Measurements from ENCODE around the gene CCDC120. TPM values are rescaled to one million over a fixed set of nuclear protein-coding genes. Genes with fewer than 3 reads are reported as not detected.
A peak's percentile ranks its signal among the peaks of the same experiment; 100 is the strongest.

CCDC120 gene
- total and polyA plus RNA-seq, 2 experiments from 2014 or later, result 0.22 to 0.94 TPM

DNA sequence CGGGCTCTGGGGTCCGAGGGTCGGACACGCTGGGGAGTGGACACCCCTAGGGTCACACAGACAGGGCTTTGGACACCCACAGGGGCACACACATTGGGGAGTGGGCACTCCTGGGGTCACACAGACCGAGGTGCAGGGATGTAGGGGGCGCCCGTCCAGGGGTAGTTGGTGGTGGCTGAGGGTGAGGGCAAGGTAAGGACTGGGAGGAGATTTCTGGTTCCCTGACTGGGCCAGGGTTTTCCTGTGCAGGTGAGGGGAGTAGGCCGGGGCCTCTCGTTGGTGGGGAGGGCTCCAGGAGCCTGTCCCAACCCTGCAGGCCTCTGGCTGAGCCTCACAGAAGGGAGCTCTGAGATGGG, 42.8 kb downstream of the CCDC120 start:
- Histone ChIP-seq H3K9ac (peak overlapping the region; percentile 57), H3K4me1 (ENCODE audit: insufficient read depth) (no peaks in the 10 kb centered on the region), H4K20me1 (ENCODE audit: insufficient read depth) (no peaks in the 10 kb centered on the region), H3K79me2 (ENCODE audit: insufficient read depth) (no peaks in the 10 kb centered on the region), H3K9me3 (ENCODE audit: low read depth) (no peaks in the 10 kb centered on the region), H2AFZ (0 out of 2 replicates have a peak overlapping the region, but pooled peaks have one; percentile 58), H3F3A (ENCODE audit: insufficient read depth) (no peaks in the 10 kb centered on the region), H3K36me3 (ENCODE audit: low read depth) (no peaks in the 10 kb centered on the region), H3K27me3 (replicated peaks; ENCODE audit: insufficient read depth) (no peaks in the 10 kb centered on the region), H3K4me2 (ENCODE audit: unreplicated experiment) (no peak overlapping the region), H3K4me3 (peak overlapping the region; percentile 82), H3K27ac (no peak overlapping the region), H3K9me2 (ENCODE audit: insufficient read depth) (no peaks in the 10 kb centered on the region)
- in situ Hi-C loops (cut with MboI), result no loop called here
- WGBS, 2 experiments (ENCODE audit: low coverage in 1 of 2, low lambda C conversion rate in 2 of 2, missing lambda C conversion rate in 2 of 2), result 3 to 13% methylated on average over 7 to 9 of the region's 9 CpGs
- TF ChIP-seq EZH2 (IDR thresholded peaks at IDR 0.05; ENCODE audit: insufficient read depth, poor library complexity, severe bottlenecking), result no peak
- TF ChIP-seq EZH2phosphoT487 (IDR thresholded peaks at IDR 0.05; ENCODE audit: insufficient read depth, low read depth), result no peak
- no peak for DNase-seq

DNA sequence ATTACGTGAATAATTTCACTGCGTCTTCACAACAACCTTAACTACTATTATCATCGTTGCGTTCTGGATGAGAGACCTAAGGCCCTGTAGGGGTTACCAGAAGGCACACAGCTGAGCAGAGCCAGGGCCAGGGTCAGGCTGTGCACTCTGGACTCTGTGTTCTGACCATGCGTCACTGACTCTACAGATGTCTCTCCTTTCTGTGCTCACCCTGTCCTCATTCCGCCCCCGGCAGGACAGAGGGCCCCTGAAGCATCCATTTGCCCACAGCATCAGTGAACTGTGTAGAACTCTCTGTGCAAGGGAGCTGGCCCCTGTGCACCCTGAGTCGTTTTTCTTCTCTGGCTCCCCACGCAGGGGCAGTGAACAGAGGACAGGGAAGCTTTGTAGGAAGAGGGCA, 43.4 kb downstream of the CCDC120 start:
- no peak overlapping the region for H3K4me3 ChIP-seq
- H3K79me2 ChIP-seq (ENCODE audit: insufficient read depth), result no peaks in the 10 kb centered on the region
- no peak overlapping the region for H3K9ac ChIP-seq
- TF ChIP-seq EZH2phosphoT487 (IDR thresholded peaks at IDR 0.05; ENCODE audit: insufficient read depth, low read depth) (no peak), EZH2 (IDR thresholded peaks at IDR 0.05; ENCODE audit: insufficient read depth, poor library complexity, severe bottlenecking) (no peak)
- H3K4me1 ChIP-seq (ENCODE audit: insufficient read depth), result no peaks in the 10 kb centered on the region
- H3K9me2 ChIP-seq (ENCODE audit: insufficient read depth), result no peaks in the 10 kb centered on the region
- H3K4me2 ChIP-seq (ENCODE audit: unreplicated experiment), result no peak overlapping the region
- H3K9me3 ChIP-seq (ENCODE audit: low read depth), result no peaks in the 10 kb centered on the region
- H3K27ac ChIP-seq, result no peak overlapping the region
- H2AFZ ChIP-seq, result no peak overlapping the region
- in situ Hi-C loops (cut with MboI), result no loop called here
- H3K36me3 ChIP-seq (ENCODE audit: low read depth), result no peaks in the 10 kb centered on the region
- H3F3A ChIP-seq (ENCODE audit: insufficient read depth), result no peaks in the 10 kb centered on the region
- DNase-seq, result no peak
- H4K20me1 ChIP-seq (ENCODE audit: insufficient read depth), result no peaks in the 10 kb centered on the region
- 62 to 84% methylated on average over 7 to 8 of the region's 9 CpGs for WGBS, 2 experiments (ENCODE audit: low coverage in 1 of 2, low lambda C conversion rate in 2 of 2, missing lambda C conversion rate in 2 of 2)
- H3K27me3 ChIP-seq (replicated peaks; ENCODE audit: insufficient read depth), result no peaks in the 10 kb centered on the region

DNA sequence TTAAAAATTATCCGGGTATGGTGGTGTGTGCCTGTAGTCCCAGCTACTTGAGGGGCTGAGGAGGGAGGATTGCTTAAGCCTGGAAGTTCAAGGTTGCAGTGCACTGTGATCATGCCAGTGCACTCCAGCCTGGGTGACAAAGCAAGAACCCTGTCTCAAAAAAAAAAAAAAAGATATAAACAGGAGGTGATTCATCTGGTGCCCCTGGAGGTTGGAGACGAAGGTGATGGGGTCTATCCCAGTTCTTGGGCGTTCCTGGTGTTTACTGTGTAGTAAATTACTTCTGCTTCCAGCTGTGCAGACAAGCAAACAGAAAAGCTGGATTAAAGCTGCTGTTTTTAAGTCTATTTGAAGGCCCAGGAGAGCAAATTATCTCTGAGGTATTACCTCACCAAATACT, 44.8 kb downstream of the CCDC120 start:
- Histone ChIP-seq H3K9me3 (ENCODE audit: low read depth) (no peaks in the 10 kb centered on the region), H3F3A (ENCODE audit: insufficient read depth) (no peaks in the 10 kb centered on the region), H4K20me1 (ENCODE audit: insufficient read depth) (no peaks in the 10 kb centered on the region), H3K4me2 (ENCODE audit: unreplicated experiment) (no peak overlapping the region), H3K79me2 (ENCODE audit: insufficient read depth) (no peaks in the 10 kb centered on the region), H3K27me3 (replicated peaks; ENCODE audit: insufficient read depth) (no peaks in the 10 kb centered on the region), H3K36me3 (ENCODE audit: low read depth) (no peaks in the 10 kb centered on the region), H3K4me1 (ENCODE audit: insufficient read depth) (no peaks in the 10 kb centered on the region), H3K9me2 (ENCODE audit: insufficient read depth) (no peaks in the 10 kb centered on the region), H3K27ac (no peak overlapping the region), H2AFZ (no peak overlapping the region), H3K9ac (no peak overlapping the region), H3K4me3 (no peak overlapping the region)
- in situ Hi-C loops (cut with MboI), result no loop called here
- 69 to 74% methylated on average over 3 of the region's 3 CpGs for WGBS, 2 experiments (ENCODE audit: low coverage in 1 of 2, low lambda C conversion rate in 2 of 2, missing lambda C conversion rate in 2 of 2)
- TF ChIP-seq EZH2 (IDR thresholded peaks at IDR 0.05; ENCODE audit: insufficient read depth, poor library complexity, severe bottlenecking) (no peak), EZH2phosphoT487 (IDR thresholded peaks at IDR 0.05; ENCODE audit: insufficient read depth, low read depth) (no peak)
- DNase-seq, result no peak

DNA sequence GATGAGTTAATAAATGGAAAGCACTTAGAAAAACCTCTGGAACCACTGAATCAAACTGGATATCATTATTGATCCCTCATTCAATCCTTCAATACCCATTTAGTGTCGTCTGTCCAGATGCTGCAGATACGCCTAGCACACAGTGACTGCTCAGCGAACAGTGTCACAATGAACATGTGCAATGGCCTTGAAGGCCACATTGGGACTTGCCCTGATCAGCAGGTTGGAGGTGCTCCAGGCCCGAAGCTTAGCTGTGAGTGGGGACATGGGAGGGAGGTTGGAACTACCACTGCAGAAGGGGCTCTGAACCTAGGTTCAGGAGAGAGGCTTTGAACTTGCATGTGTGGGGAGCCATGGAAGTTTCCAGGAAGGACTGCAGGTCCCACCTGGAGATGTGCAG, 47.5 kb downstream of the CCDC120 start:
- in situ Hi-C loops (cut with MboI), result no loop called here
- H3K9ac ChIP-seq, result no peak overlapping the region

DNA sequence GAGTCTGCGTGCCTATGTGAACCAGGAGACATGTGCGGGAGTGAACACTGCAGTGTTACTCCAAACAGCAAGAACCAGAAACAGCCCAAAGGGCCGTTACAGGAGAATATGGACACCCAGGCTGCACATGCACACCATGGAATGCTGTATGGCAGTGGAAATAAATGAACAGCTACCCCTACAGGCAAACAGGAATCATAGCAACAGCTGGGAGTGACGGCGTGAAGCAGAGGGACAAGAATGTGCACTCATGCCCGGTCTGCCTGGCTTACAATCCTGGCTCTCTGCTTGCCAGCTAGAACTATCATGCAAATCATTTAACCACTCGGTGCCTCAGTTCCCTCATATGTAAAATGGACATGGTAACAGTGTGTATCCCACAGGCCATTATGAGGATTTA, 48.1 kb downstream of the CCDC120 start:
- Histone ChIP-seq H3K36me3 (ENCODE audit: low read depth) (no peaks in the 10 kb centered on the region), H3K9me2 (ENCODE audit: insufficient read depth) (no peaks in the 10 kb centered on the region), H3K79me2 (ENCODE audit: insufficient read depth) (no peaks in the 10 kb centered on the region), H3K9me3 (ENCODE audit: low read depth) (no peaks in the 10 kb centered on the region), H3K9ac (no peak overlapping the region), H3K27me3 (replicated peaks; ENCODE audit: insufficient read depth) (no peaks in the 10 kb centered on the region), H3K27ac (no peak overlapping the region), H3K4me1 (ENCODE audit: insufficient read depth) (no peaks in the 10 kb centered on the region), H3K4me3 (no peak overlapping the region), H3F3A (ENCODE audit: insufficient read depth) (no peaks in the 10 kb centered on the region), H3K4me2 (ENCODE audit: unreplicated experiment) (no peak overlapping the region), H4K20me1 (ENCODE audit: insufficient read depth) (no peaks in the 10 kb centered on the region), H2AFZ (no peak overlapping the region)
- WGBS, 2 experiments (ENCODE audit: low coverage in 1 of 2, low lambda C conversion rate in 2 of 2, missing lambda C conversion rate in 2 of 2), result 29 to 43% methylated on average over 3 to 5 of the region's 7 CpGs
- peak; percentile 68 for DNase-seq
- TF ChIP-seq EZH2 (IDR thresholded peaks at IDR 0.05; ENCODE audit: insufficient read depth, poor library complexity, severe bottlenecking), result no peak
- no peak for TF ChIP-seq EZH2phosphoT487 (IDR thresholded peaks at IDR 0.05; ENCODE audit: insufficient read depth, low read depth)
- in situ Hi-C loops (cut with MboI), result no loop called here

More for the DNA sequence above, 47.5 kb downstream of the CCDC120 start:
- Histone ChIP-seq H4K20me1 (ENCODE audit: insufficient read depth) (no peaks in the 10 kb centered on the region), H3K36me3 (ENCODE audit: low read depth) (no peaks in the 10 kb centered on the region), H3K27me3 (replicated peaks; ENCODE audit: insufficient read depth) (no peaks in the 10 kb centered on the region), H3K79me2 (ENCODE audit: insufficient read depth) (no peaks in the 10 kb centered on the region), H3K4me1 (ENCODE audit: insufficient read depth) (no peaks in the 10 kb centered on the region), H2AFZ (no peak overlapping the region), H3K4me3 (no peak overlapping the region), H3K4me2 (ENCODE audit: unreplicated experiment) (no peak overlapping the region), H3F3A (ENCODE audit: insufficient read depth) (no peaks in the 10 kb centered on the region), H3K27ac (no peak overlapping the region), H3K9me2 (ENCODE audit: insufficient read depth) (no peaks in the 10 kb centered on the region), H3K9me3 (ENCODE audit: low read depth) (no peaks in the 10 kb centered on the region)
- TF ChIP-seq EZH2phosphoT487 (IDR thresholded peaks at IDR 0.05; ENCODE audit: insufficient read depth, low read depth) (no peak), EZH2 (IDR thresholded peaks at IDR 0.05; ENCODE audit: insufficient read depth, poor library complexity, severe bottlenecking) (no peak)
- no peak for DNase-seq
- WGBS, 2 experiments (ENCODE audit: low coverage in 1 of 2, low lambda C conversion rate in 2 of 2, missing lambda C conversion rate in 2 of 2), result 63 to 75% methylated on average over 4 of the region's 4 CpGs

Measured in GM23248 (cell line).